IMR-90 (cell line): ENCODE data around the gene DRD2. TPM values are rescaled to one million over a fixed set of nuclear protein-coding genes. Genes with fewer than 3 reads are reported as not detected.

ENCODE experiments used
- ATAC-seq: fragments of 200-7000 bp; cut with Tn5 transposase; 2 replicates; pipeline ENCODE4 v1.9.1; 2020; ENCODE audit warnings: low read depth, mild to moderate bottlenecking, moderate library complexity
- BruUV-seq: library from RNA; stranded (reverse); fragments of 400-500 nt; replicated peaks from 2 replicates; lab custom pipeline; 2021; lab: Mats Ljungman, UMichigan
- CTCF ChIA-PET: fragments of 300-600 bp; formaldehyde crosslinking; extraction: SDS; loops from one replicate; lab custom pipeline; 2021; ENCODE audit warnings: antibody characterized with exemption; lab: Yijun Ruan, JAX
- POLR2A ChIA-PET: fragments of 300-600 bp; sonication (Branson Sonifier 250); formaldehyde crosslinking; loops from one replicate; lab custom pipeline; 2022; ENCODE audit warnings: antibody characterized with exemption; ENCODE audit not compliant: unreplicated experiment; lab: Charles Lee
- DNase-seq: peaks from one replicate; pipeline ENCODE4 v3.0.0; 2013
- H2AFZ ChIP-seq: replicated peaks from 2 replicates; pipeline ENCODE3; 2013; ENCODE audit warnings: low read length, mild to moderate bottlenecking; ENCODE audit not compliant: poor library complexity
- H2AK5ac ChIP-seq: 2 replicates; pipeline ENCODE4 v1.6.1; 2013; ENCODE audit warnings: low read depth, low read length, inconsistent platforms
- H2AK9ac ChIP-seq: replicated peaks from 2 replicates; pipeline ENCODE3; 2013; ENCODE audit warnings: mild to moderate bottlenecking, low read depth, low read length, moderate library complexity; ENCODE audit not compliant: poor library complexity
- H2BK120ac ChIP-seq: 2 replicates; pipeline ENCODE4 v1.6.1; 2013; ENCODE audit warnings: low read depth, low read length, inconsistent platforms
- H2BK15ac ChIP-seq: 3 replicates; pipeline ENCODE4 v1.6.1; 2013; ENCODE audit warnings: low read depth, low read length, inconsistent platforms
- H2BK20ac ChIP-seq: 2 replicates; pipeline ENCODE4 v1.6.1; 2013; ENCODE audit warnings: low read depth, mild to moderate bottlenecking, inconsistent platforms, low read length, moderate library complexity
- H2BK5ac ChIP-seq: 2 replicates; pipeline ENCODE4 v1.6.1; 2013; ENCODE audit warnings: mild to moderate bottlenecking, low read depth, low read length, inconsistent platforms; ENCODE audit not compliant: poor library complexity, severe bottlenecking
- H3K14ac ChIP-seq: replicated peaks from 2 replicates; pipeline ENCODE4 v1.6.1; 2013; ENCODE audit warnings: low read depth, low read length, inconsistent platforms
- H3K18ac ChIP-seq: 2 replicates; pipeline ENCODE4 v1.6.1; 2013; ENCODE audit warnings: low read depth, low read length, control low read depth
- H3K23ac ChIP-seq: 2 replicates; pipeline ENCODE4 v1.6.1; 2013; ENCODE audit warnings: low read depth, low read length, inconsistent platforms
- H3K27ac ChIP-seq: 2 replicates; pipeline ENCODE4 v1.5.1; 2013; ENCODE audit warnings: mild to moderate bottlenecking, control low read depth, low read length; ENCODE audit not compliant: insufficient read depth
- H3K27me3 ChIP-seq: 2 replicates; pipeline ENCODE4 v1.6.1; 2013; ENCODE audit warnings: low read length; ENCODE audit not compliant: control insufficient read depth, insufficient read depth
- H3K36me3 ChIP-seq: 2 replicates; pipeline ENCODE4 v1.6.1; 2013; ENCODE audit warnings: low read length, mixed read lengths; ENCODE audit not compliant: control insufficient read depth, insufficient read depth
- H3K4ac ChIP-seq: 2 replicates; pipeline ENCODE4 v1.6.1; 2013; ENCODE audit warnings: low read depth, low read length, inconsistent platforms
- H3K4me1 ChIP-seq: 2 replicates; pipeline ENCODE4 v1.6.1; 2013; ENCODE audit warnings: low read length, mixed read lengths; ENCODE audit not compliant: control insufficient read depth, insufficient read depth
- H3K4me2 ChIP-seq: 2 replicates; pipeline ENCODE4 v1.6.1; 2013; ENCODE audit warnings: low read depth, mild to moderate bottlenecking, control low read depth, low read length, moderate library complexity
- H3K4me3 ChIP-seq: 2 replicates; pipeline ENCODE4 v1.5.1; 2013; ENCODE audit warnings: low read depth, mild to moderate bottlenecking, control low read depth, low read length, moderate library complexity; ENCODE audit not compliant: insufficient read depth
- H3K56ac ChIP-seq: 2 replicates; pipeline ENCODE4 v1.6.1; 2013; ENCODE audit warnings: low read length, inconsistent platforms; ENCODE audit not compliant: insufficient read depth; ENCODE audit errors: extremely low read depth
- H3K79me1 ChIP-seq, 2 experiments: 2 replicates each; pipeline ENCODE4 v1.6.1; 2013; ENCODE audit warnings: low read length in 2 of 2, inconsistent platforms in 1 of 2, low read depth in 1 of 2
- H3K9ac ChIP-seq: 2 replicates; pipeline ENCODE4 v1.6.1; 2013; ENCODE audit warnings: low read depth, low read length, control low read depth
- H3K9me1 ChIP-seq: 2 replicates; pipeline ENCODE4 v1.6.1; 2013; ENCODE audit warnings: low read length, inconsistent platforms; ENCODE audit not compliant: insufficient read depth
- H3K9me3 ChIP-seq: 2 replicates; pipeline ENCODE4 v1.6.1; 2013; ENCODE audit warnings: low read length; ENCODE audit not compliant: control insufficient read depth, insufficient read depth
- H4K20me1 ChIP-seq: 2 replicates; pipeline ENCODE4 v1.6.1; 2013; ENCODE audit warnings: low read length, inconsistent platforms; ENCODE audit not compliant: insufficient read depth
- H4K5ac ChIP-seq: 2 replicates; pipeline ENCODE4 v1.6.1; 2013; ENCODE audit warnings: mild to moderate bottlenecking, low read depth, low read length, control low read depth
- H4K8ac ChIP-seq, 2 experiments: 2 replicates each; pipeline ENCODE4 v1.6.1; 2013; ENCODE audit warnings: low read depth in 2 of 2, low read length in 2 of 2, control low read depth in 1 of 2, inconsistent platforms in 1 of 2
- H4K91ac ChIP-seq: 2 replicates; pipeline ENCODE4 v1.6.1; 2013; ENCODE audit warnings: low read depth, low read length, inconsistent platforms; ENCODE audit not compliant: insufficient read depth
- CHD1 ChIP-seq: IDR thresholded peaks from 2 replicates; pipeline ENCODE4 v1.6.1; 2012; ENCODE audit warnings: low read depth, low read length, improper control_type of control experiment
- FOS ChIP-seq: fragments of 150-350 bp; IDR thresholded peaks from 2 replicates; pipeline ENCODE4 v1.6.1; 2016; ENCODE audit warnings: low read depth, low read length
- MAZ ChIP-seq: IDR thresholded peaks from 2 replicates; pipeline ENCODE4 v1.6.1; 2012; ENCODE audit warnings: low read depth, mild to moderate bottlenecking, low read length, improper control_type of control experiment, moderate library complexity, borderline replicate concordance
- MXI1 ChIP-seq: IDR thresholded peaks from 2 replicates; pipeline ENCODE4 v1.6.1; 2012; ENCODE audit warnings: low read depth, mild to moderate bottlenecking, low read length, moderate library complexity, borderline replicate concordance
- RAD21 ChIP-seq: IDR thresholded peaks from 2 replicates; pipeline ENCODE4 v1.6.1; 2012; ENCODE audit warnings: low read length, improper control_type of control experiment
- RCOR1 ChIP-seq: IDR thresholded peaks from 2 replicates; pipeline ENCODE4 v1.6.1; 2012; ENCODE audit warnings: mild to moderate bottlenecking, low read length, improper control_type of control experiment; ENCODE audit not compliant: insufficient replicate concordance
- RFX5 ChIP-seq: IDR thresholded peaks from 2 replicates; pipeline ENCODE4 v1.8.0; 2012; ENCODE audit warnings: low read depth, mild to moderate bottlenecking, low read length, moderate library complexity
- WGBS, 2 experiments: methylation state at CpG; one replicate each; pipeline versions ENCODE4 v1.1.5 to v1.1.7; 2013; ENCODE audit warnings: missing lambda C conversion rate in 2 of 2; ENCODE audit not compliant: insufficient read length in 1 of 2; ENCODE audit errors: extremely low coverage in 2 of 2; 5-methylcytosine and 5-hydroxymethylcytosine counted together
- dilution Hi-C: fragments of 300-500 bp; cut with HindIII; formaldehyde crosslinking; loops from one replicate; pipeline ENCODE4 v1.14.3; 2018; ENCODE audit warnings: low sequenced_read_pairs; ENCODE audit not compliant: unreplicated experiment
- in situ Hi-C: fragments of 300-500 bp; cut with MboI; formaldehyde crosslinking; loops from 3 replicates; pipeline ENCODE4 v1.14.3; 2019; ENCODE audit warnings: low sequenced_read_pairs, inconsistent platforms, mixed read lengths
- intact Hi-C: fragments of 100-400 bp; cut with micrococcal nuclease; formaldehyde crosslinking; loops from 2 replicates; pipeline ENCODE4 v1.10.0; 2022
- polyA plus RNA-seq, 3 experiments: library from polyadenylated mRNA; depleted of rRNA; stranded (reverse); fragments of >200 nt; gene quantifications; 2 replicates each; pipeline ENCODE4 v1.2.3, GENCODE V29; 2012; ENCODE audit warnings: low replicate concordance in 1 of 3
- total RNA-seq: library from RNA; depleted of rRNA; stranded (reverse); fragments of >200 nt; gene quantifications from 2 replicates; pipeline ENCODE4 v1.2.3, GENCODE V29; 2012
- TF ChIP-seq, protein P1 (sequence below): fragments of 150-350 bp; IDR thresholded peaks from 2 replicates; pipeline ENCODE4 v1.6.1; 2017; ENCODE audit warnings: mild to moderate bottlenecking, antibody characterized with exemption, low read length, low read depth
- TF ChIP-seq, protein P2 (sequence below): conservative IDR thresholded peaks from 2 replicates; pipeline ENCODE4 v1.5.1; 2012; ENCODE audit warnings: mild to moderate bottlenecking, low read depth, low read length, improper control_type of control experiment

The DRD2 gene
- total and polyA plus RNA-seq, 2 of the 4 experiments (the other 2 are of a cell fraction): not detected

DNA sequence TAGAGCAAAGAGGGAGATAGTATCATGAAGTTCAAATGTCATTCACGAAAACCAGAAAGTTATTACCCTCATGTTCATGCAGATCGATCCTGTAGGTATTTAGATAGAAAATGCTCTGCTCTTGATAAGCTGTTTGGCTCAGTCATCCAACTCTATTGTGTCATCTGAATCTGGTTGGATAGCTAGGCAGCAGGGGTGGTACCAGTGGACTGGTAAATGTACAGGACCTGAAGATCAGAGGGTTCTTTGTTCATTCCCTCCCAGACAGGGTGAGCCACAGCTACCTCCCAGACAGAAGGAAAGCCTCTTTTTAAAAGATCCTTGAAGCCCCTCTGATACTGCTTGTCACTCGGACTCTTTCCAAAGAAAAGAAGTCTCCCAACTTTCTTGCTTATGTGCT lies 29.8 kb upstream of the DRD2 start:
- ATAC-seq (no peak), DNase-seq (no peak)
- dilution Hi-C loops (no loop called here), intact Hi-C loops (no loop called here), in situ Hi-C loops (no loop called here)
- no peak overlapping the region for H4K8ac ChIP-seq
- no peak overlapping the region for H3K18ac ChIP-seq
- H3K9me3 ChIP-seq: no peaks in the 10 kb centered on the region
- no peak overlapping the region for H3K56ac ChIP-seq
- no peak overlapping the region for H3K27ac ChIP-seq
- WGBS, 2 experiments: no CpG with 5 or more reads among the region's 3 CpGs
- H4K5ac ChIP-seq: no peak overlapping the region
- H2AK5ac ChIP-seq: no peak overlapping the region
- no peak overlapping the region for H2AK9ac ChIP-seq
- CTCF ChIA-PET: no interaction called here
- no peaks in the 10 kb centered on the region for H3K9me1 ChIP-seq
- no peak overlapping the region for H4K91ac ChIP-seq
- no peak overlapping the region for H2BK20ac ChIP-seq
- H3K4ac ChIP-seq: no peak overlapping the region
- no peak overlapping the region for H2AFZ ChIP-seq
- TF ChIP-seq CHD1 (no peak), RCOR1 (no peak), RFX5 (no peak), RAD21 (no peak), MXI1 (no peak), FOS (no peak), MAZ (no peak)
- TF ChIP-seq, protein P1, sequence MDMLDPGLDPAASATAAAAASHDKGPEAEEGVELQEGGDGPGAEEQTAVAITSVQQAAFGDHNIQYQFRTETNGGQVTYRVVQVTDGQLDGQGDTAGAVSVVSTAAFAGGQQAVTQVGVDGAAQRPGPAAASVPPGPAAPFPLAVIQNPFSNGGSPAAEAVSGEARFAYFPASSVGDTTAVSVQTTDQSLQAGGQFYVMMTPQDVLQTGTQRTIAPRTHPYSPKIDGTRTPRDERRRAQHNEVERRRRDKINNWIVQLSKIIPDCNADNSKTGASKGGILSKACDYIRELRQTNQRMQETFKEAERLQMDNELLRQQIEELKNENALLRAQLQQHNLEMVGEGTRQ: no peak
- TF ChIP-seq, protein P2, sequence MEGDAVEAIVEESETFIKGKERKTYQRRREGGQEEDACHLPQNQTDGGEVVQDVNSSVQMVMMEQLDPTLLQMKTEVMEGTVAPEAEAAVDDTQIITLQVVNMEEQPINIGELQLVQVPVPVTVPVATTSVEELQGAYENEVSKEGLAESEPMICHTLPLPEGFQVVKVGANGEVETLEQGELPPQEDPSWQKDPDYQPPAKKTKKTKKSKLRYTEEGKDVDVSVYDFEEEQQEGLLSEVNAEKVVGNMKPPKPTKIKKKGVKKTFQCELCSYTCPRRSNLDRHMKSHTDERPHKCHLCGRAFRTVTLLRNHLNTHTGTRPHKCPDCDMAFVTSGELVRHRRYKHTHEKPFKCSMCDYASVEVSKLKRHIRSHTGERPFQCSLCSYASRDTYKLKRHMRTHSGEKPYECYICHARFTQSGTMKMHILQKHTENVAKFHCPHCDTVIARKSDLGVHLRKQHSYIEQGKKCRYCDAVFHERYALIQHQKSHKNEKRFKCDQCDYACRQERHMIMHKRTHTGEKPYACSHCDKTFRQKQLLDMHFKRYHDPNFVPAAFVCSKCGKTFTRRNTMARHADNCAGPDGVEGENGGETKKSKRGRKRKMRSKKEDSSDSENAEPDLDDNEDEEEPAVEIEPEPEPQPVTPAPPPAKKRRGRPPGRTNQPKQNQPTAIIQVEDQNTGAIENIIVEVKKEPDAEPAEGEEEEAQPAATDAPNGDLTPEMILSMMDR: no peak
- H3K23ac ChIP-seq: no peak overlapping the region
- no TSS peak for BruUV-seq
- H3K9ac ChIP-seq: no peak overlapping the region
- H3K4me3 ChIP-seq: no peak overlapping the region
- no peaks in the 10 kb centered on the region for H3K36me3 ChIP-seq
- H2BK120ac ChIP-seq: no peak overlapping the region
- no peak overlapping the region for H3K14ac ChIP-seq
- H3K4me1 ChIP-seq: no peaks in the 10 kb centered on the region
- no peak overlapping the region for H2BK15ac ChIP-seq
- no peaks in the 10 kb centered on the region for H3K79me1 ChIP-seq
- POLR2A ChIA-PET: no interaction called here
- no peak overlapping the region for H3K4me2 ChIP-seq
- H2BK5ac ChIP-seq: no peak overlapping the region
- no peaks in the 10 kb centered on the region for H4K20me1 ChIP-seq
- H3K27me3 ChIP-seq: peaks cover 2% of the 10 kb centered on the region
